GM21526 (cell line): Measurements from ENCODE around the gene LIN28B.

Experiments used
- ATAC-seq: cut with Tn5 transposase; IDR thresholded peaks from one replicate; pipeline ENCODE4 v1.9.1; 2021; ENCODE audit warnings: moderate library complexity; ENCODE audit not compliant: unreplicated experiment, low FRiP score

Gene LIN28B

DNA sequence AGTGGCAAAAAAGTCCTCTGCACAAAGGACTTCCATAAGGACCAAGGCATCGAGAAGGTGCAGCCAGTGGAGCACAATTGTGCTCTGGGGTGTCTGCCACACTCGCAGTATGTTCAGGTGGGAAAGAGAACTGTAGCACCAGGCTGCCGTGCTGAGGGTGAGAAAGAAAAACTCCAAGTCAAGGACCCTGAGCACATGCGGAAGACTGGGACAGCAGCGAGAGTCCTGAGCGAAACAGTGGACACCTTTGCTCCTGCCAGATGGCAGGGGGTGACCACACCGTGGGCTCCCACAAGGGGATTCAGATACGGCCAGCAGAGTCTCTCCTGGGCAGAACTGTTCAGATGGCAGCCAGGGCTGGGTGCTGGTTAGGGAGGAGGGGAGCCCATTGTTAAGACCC, 149.4 kb downstream of the LIN28B start:
- ATAC-seq = no peak

DNA sequence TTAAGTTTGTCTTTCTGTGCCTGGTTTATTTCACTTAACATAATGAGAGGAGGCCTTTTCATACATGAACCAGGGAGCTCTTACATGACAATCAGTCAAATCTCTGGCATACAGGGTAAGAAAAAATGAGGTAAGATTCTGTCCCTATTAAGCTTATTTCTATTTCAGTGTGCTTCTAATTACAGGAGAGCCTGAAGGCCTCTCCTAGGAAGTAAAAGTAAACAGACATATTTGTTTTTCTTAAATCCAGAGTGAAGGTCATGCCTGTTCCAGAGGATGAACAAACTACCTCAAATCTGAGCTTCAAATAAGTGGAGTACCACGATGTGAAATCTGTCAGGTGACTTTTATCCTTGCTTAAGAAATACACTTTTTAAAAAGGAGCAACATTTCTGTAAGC, 150.3 kb downstream of the LIN28B start:
- ATAC-seq = no peak

DNA sequence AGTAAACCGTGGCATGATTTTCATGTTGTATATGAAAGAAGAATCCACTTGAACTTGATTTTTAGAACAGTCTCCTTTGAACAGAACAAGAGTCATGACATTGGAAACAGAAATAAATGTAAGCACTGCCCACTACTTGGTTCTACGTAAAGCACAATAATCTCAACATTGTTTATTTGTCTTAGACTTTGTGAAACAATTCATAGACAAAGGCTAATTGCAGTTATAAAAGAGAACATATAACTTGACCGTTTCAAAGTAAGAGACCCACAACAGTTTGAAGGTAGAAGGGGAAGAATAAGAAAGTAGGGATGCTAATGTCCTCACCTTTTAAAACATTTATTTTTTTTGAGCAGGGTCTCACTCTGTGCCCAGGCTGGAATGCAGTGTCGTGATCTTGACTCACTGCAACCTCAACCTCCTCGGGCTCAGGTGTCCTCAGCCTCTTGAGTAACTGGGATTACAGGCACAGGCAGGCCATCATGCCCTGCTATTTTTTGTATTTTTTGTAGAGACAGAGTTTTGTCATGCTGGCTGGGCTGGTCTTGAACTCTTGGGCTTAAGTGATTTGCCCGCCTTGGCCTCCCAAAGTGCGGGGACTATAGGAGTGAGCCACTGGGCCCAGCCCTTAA, 151.8 kb downstream of the LIN28B start:
- no peak for ATAC-seq

DNA sequence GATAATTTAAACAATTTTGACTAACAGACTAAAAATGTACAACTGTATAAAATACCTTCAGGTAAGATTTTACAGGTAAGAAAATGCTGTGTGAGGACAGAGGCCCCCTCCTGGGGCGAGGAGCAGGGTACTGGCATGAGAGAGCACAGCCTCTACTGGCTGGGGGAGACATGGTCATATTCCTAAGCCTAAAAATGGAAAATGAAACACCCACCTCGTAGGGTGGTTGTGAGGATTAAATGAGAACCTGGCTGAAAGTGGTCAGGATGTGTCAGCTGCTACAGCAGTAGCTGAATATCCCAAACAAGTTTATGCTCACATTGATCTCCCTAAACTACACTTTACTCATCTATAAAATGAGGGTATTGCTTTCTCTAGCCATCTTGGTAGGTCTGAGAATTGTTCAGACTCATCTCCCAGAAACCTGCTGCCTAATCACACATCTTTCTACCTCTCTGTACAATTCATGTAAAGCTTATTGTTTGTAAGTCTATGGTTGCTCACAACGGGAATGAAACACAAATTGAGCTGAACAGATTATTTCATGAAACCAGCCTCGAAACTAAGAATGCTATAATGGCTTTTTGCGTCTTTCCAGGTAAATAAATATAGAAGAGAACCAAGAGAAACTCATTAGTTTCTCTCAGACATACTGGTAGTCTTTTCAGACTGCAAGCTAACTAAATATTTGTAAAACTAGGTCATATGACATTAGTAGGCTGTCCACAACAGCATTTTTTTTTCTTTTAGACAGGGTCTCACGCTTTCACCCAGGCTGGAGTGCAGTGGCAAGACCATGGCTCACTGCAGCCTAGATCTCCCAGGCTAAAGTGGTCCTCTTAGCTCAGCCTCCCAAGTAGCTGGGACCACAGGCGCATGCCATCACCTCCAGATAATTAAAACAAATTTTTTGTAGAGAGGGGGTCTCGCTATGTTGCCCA, 153.3 kb downstream of the LIN28B start:
- no peak for ATAC-seq

DNA sequence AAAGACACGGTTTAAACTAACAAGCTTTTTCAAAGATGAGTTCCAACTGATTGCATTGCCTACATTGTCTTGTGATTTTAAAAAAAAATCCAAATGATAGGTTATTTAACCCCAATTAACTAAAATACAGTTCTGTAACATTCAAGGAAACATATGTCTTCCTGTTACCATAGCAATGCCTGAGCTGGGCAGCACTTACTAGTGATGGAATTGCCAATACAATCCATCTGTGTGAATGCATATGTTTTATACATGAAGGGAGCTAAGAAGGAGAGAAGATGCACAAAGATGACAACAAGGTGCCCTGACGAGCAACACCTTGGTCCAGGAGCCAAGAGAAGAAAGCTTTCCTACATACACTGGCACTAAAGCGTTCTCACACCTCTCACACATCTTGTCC, 154.2 kb downstream of the LIN28B start:
- ATAC-seq = no peak

DNA sequence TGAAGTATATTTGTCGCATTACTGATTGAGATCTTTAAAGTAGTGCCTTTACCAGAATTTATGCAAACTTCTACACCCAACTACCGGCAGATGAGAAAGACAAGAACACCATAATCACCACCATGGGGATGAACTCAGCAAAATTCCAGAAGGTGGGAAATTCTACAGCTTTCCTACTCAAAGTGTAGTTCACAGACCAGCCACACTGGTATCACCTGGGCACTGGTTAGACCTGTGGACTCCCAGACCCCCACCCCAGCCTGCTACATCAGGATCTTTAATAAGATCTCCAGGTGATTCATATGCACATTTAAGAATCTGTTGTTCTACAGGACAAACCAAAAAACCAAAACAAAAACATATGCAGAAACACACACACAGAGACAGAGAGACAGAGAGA, 155.0 kb downstream of the LIN28B start:
- ATAC-seq = no peak

DNA sequence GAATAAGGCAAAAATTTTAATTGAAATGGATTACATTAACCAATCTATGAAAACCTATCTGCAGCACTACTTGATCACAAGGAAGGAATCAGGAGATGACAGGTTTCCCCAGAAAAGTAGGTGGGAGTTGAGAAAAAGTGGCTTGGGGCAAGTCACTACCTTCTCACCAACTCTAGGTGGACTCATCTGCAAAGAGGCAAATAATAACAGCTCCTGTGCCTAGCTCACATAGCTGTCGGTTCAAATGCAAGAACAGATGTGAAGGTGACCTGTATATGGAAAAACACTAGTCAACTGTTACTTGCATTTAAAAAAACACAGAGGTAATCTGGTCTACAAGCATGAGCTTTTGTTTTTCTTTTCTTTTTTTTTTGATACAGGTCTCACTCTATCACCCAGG, 155.7 kb downstream of the LIN28B start:
- ATAC-seq = no peak

DNA sequence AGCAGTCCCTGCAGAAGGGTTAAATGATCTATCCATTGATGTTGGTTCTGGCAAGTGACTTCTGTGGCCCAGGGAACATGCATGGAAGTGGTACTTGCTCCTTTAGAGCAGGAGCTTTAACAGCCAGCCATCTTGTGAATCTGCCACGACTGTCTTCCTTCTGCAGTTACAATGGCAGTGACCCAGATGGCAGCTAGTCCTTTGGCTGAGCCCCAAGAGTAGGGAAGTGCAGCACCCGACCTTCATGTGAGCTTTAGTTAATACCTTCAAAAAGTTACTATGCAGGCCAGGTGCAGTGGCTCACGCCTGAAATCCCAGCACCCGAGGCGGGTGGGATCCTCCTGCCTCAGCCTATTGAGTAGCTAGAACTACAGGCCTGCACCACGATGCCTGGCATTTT, 156.5 kb downstream of the LIN28B start:
- no peak for ATAC-seq

DNA sequence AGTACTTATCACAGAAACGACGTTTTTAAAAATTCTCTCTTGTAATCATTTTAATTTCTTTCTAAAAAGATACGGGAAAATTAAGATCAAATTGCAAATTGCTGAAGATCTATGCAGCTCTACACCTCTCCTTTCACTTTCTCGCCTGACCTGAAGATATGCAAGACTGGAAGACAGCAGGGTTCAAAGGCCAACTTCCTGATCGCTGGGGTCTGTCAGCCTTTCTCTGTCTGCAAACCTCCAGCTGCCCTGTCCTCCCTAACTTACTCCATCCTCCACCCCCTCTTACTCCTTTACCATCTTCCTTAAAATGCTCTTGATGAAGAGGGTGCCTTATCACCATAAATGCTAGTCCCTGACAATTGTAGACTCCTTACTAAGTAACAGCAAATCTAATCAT, 159.2 kb downstream of the LIN28B start:
- no peak for ATAC-seq

DNA sequence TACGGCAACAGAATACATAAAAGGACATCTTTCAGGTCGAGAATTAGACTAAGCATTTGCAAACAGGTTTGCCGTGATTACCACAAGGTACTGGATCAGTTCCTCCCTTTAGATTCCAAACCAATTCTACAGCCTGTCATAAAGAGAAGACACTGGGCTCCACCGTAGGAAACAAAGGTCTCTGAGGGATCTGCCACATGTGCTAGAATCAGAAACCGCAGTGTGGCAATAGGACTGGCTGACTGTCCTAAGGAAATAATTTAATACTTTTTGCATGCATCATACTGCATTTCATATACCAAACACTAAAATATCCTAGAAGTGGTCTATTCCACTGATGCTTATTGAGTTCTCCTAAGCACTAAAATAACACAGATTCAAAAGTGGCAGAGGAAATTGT, 163.7 kb downstream of the LIN28B start:
- ATAC-seq = no peak

DNA sequence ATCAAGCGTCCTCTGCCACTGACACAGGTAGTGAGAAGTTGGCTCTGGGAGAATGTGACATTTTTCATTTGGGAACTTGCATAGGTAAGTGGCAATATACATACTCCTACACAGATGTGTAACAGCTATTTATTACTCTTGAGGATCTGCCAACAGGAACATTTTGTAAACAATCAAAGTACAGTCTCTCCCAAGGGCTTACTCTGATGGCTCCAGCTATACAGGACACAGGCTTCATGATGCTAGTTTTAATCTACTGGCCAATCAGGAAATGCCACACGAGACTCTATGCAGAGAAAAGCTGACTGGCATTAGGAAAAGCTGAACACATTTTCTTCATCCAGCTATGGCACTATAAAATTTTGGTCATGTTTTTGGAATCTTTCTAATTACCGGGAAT, 165.1 kb downstream of the LIN28B start:
- ATAC-seq = no peak

DNA sequence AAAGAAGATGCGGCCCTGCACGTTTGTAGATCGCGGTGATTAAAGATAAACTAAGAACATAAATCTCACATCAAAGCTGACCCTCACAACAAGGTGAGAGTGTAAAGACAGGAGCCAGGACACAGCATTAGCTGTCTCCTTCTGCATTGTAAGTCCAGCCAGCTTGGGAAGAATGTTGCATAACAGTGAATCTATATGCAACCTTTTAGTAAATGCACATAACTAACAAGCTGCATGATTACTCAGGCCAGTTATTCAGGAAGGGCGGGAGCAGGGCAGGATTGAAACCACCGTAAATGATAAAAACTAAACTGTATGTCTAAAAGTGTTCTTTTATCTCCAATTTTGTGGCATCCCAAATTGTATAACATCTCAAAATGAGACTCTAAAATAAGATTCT, 165.8 kb downstream of the LIN28B start:
- ATAC-seq = no peak
